Naive thymus-derived CD4-positive, alpha-beta T cell (primary cell): ENCODE data around the gene ZMYM1. TPM values are rescaled to one million over a fixed set of nuclear protein-coding genes. Genes with fewer than 3 reads are reported as not detected.

Source experiments
- ATAC-seq: fragments of 150-1000 bp; cut with Tn5 transposase; 2 replicates; pipeline ENCODE4 v1.10.0; 2021; ENCODE audit warnings: mild to moderate bottlenecking, moderate library complexity
- CTCF ChIA-PET: fragments of 350-600 bp; sonication (Branson Sonifier 250); formaldehyde crosslinking; loops from one replicate; lab custom pipeline; 2021; ENCODE audit warnings: antibody characterized with exemption; lab: Charles Lee
- POLR2A ChIA-PET: fragments of 350-600 bp; sonication (Branson Sonifier 250); formaldehyde crosslinking; loops from one replicate; lab custom pipeline; 2021; ENCODE audit warnings: antibody characterized with exemption, inconsistent platforms; lab: Charles Lee
- DNase-seq, 9 donors: peaks; one replicate each; pipeline versions ENCODE4 v3.0.0 to v3.0.0-alpha.2; 2020 to 2022; ENCODE audit warnings: mixed read lengths in 1 of 9
- H3K27ac ChIP-seq: one replicate; pipeline ENCODE4 v1.7.0; 2013; ENCODE audit warnings: mild to moderate bottlenecking, low read depth, low read length, moderate library complexity
- H3K27me3 ChIP-seq, 2 donors: one replicate each; pipeline ENCODE4 v1.7.0; 2013; ENCODE audit warnings: low read length in 2 of 2, mild to moderate bottlenecking in 2 of 2, moderate library complexity in 2 of 2; ENCODE audit not compliant: control insufficient read depth in 2 of 2, insufficient read depth in 2 of 2
- H3K36me3 ChIP-seq, 3 experiments: 1 replicate in 2 of 3; 2 replicates in 1 of 3; pipeline ENCODE4 v1.7.0; 2013; ENCODE audit warnings: low read length in 3 of 3, mild to moderate bottlenecking in 3 of 3, moderate library complexity in 1 of 3; ENCODE audit not compliant: insufficient read depth in 3 of 3, control insufficient read depth in 2 of 3
- H3K4me1 ChIP-seq, 2 donors: one replicate each; pipeline ENCODE4 v1.7.0; 2013; ENCODE audit warnings: low read length in 2 of 2, mild to moderate bottlenecking in 2 of 2, moderate library complexity in 1 of 2; ENCODE audit not compliant: control insufficient read depth in 2 of 2, insufficient read depth in 2 of 2
- H3K4me3 ChIP-seq: 2 replicates; pipeline ENCODE4 v1.7.0; 2013; ENCODE audit warnings: mild to moderate bottlenecking, low read length
- H3K9me3 ChIP-seq, 3 experiments: 1 replicate in 2 of 3; 2 replicates in 1 of 3; pipeline ENCODE4 v1.7.0; 2013; ENCODE audit warnings: low read length in 3 of 3; ENCODE audit not compliant: control insufficient read depth in 2 of 3
- H3K27ac Mint-ChIP-seq, 9 donors: one replicate each; pipeline ENCODE4 v1.8.0; 2020 to 2022; ENCODE audit warnings: mixed read lengths in 9 of 9, mild to moderate bottlenecking in 8 of 9, moderate library complexity in 5 of 9, inconsistent platforms in 2 of 9
- H3K27me3 Mint-ChIP-seq, 5 donors: one replicate each; pipeline ENCODE4 v1.8.0; 2021 to 2022; ENCODE audit warnings: mixed read lengths in 5 of 5, mild to moderate bottlenecking in 1 of 5
- H3K36me3 Mint-ChIP-seq, 5 donors: one replicate each; pipeline ENCODE4 v1.8.0; 2020 to 2022; ENCODE audit warnings: mixed read lengths in 5 of 5, mild to moderate bottlenecking in 3 of 5, inconsistent platforms in 1 of 5
- H3K4me1 Mint-ChIP-seq, 7 donors: one replicate each; pipeline ENCODE4 v1.8.0; 2020 to 2022; ENCODE audit warnings: mixed read lengths in 7 of 7, mild to moderate bottlenecking in 3 of 7, inconsistent platforms in 1 of 7
- H3K4me3 Mint-ChIP-seq, 10 donors: one replicate each; pipeline ENCODE4 v1.8.0; 2020 to 2022; ENCODE audit warnings: mild to moderate bottlenecking in 10 of 10, mixed read lengths in 10 of 10, moderate library complexity in 6 of 10, inconsistent platforms in 2 of 10
- H3K9me3 Mint-ChIP-seq, 11 donors: one replicate each; pipeline ENCODE4 v1.8.0; 2020 to 2022; ENCODE audit warnings: mixed read lengths in 11 of 11, mild to moderate bottlenecking in 4 of 11, inconsistent platforms in 1 of 11, moderate library complexity in 1 of 11
- intact Hi-C, 2 donors: fragments of 100-400 bp; cut with micrococcal nuclease; formaldehyde crosslinking; loops; one replicate each; pipeline ENCODE4 v1.15.1; 2023
- polyA plus RNA-seq, 2 donors: library from polyadenylated mRNA; unstranded; fragments of 300-500 nt; fragmentation: Illumina TruSeq; gene quantifications; one replicate each; pipeline ENCODE4 v1.2.3, GENCODE V29; 2021
- total RNA-seq, 6 experiments: library from RNA in 5 of 6; stranded (reverse) in 5 of 6; gene quantifications; 1 replicate in 5 of 6; 2 replicates in 1 of 6; pipeline ENCODE4 v1.2.3 and lab custom pipeline; 2021 to 2026

Gene ZMYM1
- total RNA-seq = 10 to 100 TPM; 11.8 to 21.2 (median 13.9) TPM
- polyA plus RNA-seq = 10 to 100 TPM; 15.5 to 18.4 TPM
- 17.9 reads per million, percentile 48 among the genes with 10 or more reads in this experiment for total RNA-seq (lab: John Stamatoyannopoulos, UW)

DNA sequence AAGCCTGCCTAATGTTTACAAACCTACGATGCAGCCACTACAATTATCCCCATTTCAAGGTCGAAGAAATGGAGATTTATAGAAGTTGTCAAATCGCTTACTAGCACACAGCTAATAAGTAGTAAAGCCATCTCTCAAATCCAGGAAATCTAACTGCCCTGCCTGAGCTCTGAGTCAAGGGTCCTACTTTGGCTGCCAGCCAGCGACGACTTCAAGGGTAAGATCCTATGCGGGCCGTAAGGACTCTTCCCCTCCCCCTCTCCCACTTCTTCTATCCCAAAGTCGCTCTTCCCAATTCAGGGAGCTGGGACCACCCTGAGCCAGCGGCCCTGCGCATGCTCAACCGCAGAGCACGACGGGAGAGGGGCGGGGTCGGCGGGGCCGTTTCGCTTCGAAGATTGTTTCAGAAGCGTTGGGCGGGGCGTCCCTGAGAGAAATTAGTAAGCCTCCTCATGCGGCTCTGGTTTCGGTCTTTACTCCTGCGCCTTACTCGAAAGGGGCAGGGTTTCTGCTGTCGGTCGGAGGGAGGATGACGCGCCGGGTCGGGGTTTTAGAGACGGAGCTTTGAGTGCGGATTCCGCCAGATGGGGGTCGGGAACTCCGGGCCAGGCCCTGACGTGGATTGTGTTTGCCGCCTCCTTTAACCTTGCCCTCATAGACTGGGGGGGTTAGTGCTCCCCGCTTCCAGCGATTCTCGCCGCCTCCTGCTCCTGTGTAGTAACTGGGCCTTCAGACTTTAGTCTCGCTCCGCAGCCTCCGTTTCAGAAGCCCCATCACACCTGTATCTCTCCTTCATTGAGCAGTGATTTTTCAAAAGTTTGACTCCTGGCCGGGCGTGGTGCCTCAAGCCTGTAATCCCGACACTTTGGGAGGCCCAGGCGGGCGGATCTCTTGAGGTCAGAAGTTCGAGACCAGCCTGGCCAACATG is at the start of gene ZMYM1:
Gene ZMYM1, plus strand, starts transcription at position 383 of the 928 bp plus-strand sequence. CDS start 14,603 bp downstream, outside the sequence.
- CTCF ChIA-PET = interaction anchor here (0.6 kb wide), 1 partner anchor 774 kb away, joined by 3 read pairs; no protein-coding TSS in a partner anchor
- Histone ChIP-seq H3K36me3 (no peaks in the 10 kb centered on the region), H3K27ac (peak within 1 kb of the TSS; percentile 86), H3K4me3 (peak within 1 kb of the TSS; percentile 72), H3K27me3 (no peaks in the 10 kb centered on the region), H3K4me1 (peaks cover 8 to 11% of the 10 kb centered on the region in 2 donors), H3K9me3 (no peaks in the 10 kb centered on the region)
- peak; percentile 92 for ATAC-seq
- peaks cover 4 to 18% (median 5%) of the 10 kb centered on the region in 5 donors for H3K36me3 Mint-ChIP-seq
- H3K4me3 Mint-ChIP-seq = peak within 1 kb of the TSS; percentile 84 to 100 (median 98)
- intact Hi-C loops = loop anchor here (1.0 to 10.0 kb wide), 6 partner anchors 48 to 220 kb away; partner anchors contain the start of genes ZMYM6 (in 2 of the 2), SFPQ (in 1 of the 2), SMIM12 (in 1 of the 2) and TMEM35B (in 1 of the 2)
- H3K27me3 Mint-ChIP-seq = peaks cover 0 to 17% (median 10%) of the 10 kb centered on the region in 5 donors
- peaks cover 24 to 47% (median 42%) of the 10 kb centered on the region in 7 donors for H3K4me1 Mint-ChIP-seq
- peak; percentile 64 to 87 (median 75) for DNase-seq
- H3K9me3 Mint-ChIP-seq = peaks cover 0 to 12% (median 0%) of the 10 kb centered on the region in 11 donors
- H3K27ac Mint-ChIP-seq = peak within 1 kb of the TSS; percentile 97 to 100 (median 99)
- POLR2A ChIA-PET = interaction anchor here (1.1 to 1.5 kb wide), 4 partner anchors 49 to 114 kb away, joined by 3 to 13 read pairs (median 4); partner anchors contain the start of genes SFPQ and TMEM35B

DNA sequence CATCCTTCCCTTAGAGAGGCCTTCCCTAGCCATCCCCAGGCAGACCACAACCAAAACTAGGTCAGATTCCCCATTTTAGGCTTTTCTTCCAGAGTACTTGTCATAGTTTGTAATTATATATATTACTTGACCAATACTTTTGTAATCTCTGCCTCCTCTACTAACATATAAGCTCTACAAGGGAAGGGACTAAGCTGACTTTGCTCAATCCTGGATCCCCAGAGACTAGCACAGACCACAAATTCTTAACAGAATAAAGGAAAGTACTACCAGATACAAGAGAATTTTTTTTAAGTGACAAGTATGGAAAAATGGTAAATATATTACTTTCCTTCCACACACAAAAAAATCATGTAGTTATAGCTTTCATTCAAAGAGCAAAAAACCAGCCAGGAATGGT is 49.4 kb upstream of the ZMYM1 start:
- Histone ChIP-seq H3K4me3 (no peak overlapping the region), H3K27me3 (no peaks in the 10 kb centered on the region), H3K9me3 (no peaks in the 10 kb centered on the region), H3K36me3 (peaks cover 0 to 8% (median 6%) of the 10 kb centered on the region in 3 experiments), H3K4me1 (peaks cover 15 to 17% of the 10 kb centered on the region in 2 donors), H3K27ac (no peak overlapping the region)
- ChIA-PET POLR2A (interaction anchor here (0.5 to 3.6 kb wide), 8 partner anchors 10 to 163 kb away, joined by 3 to 22 read pairs (median 4); partner anchors contain the start of genes SFPQ, TMEM35B and ZMYM1), CTCF (interaction anchor here (1.3 to 1.4 kb wide), 2 partner anchors 15 to 163 kb away, joined by 3 to 4 read pairs; no protein-coding TSS in a partner anchor)
- DNase-seq (no peak), ATAC-seq (no peak)
- Mint-ChIP-seq H3K27me3 (peaks cover 0 to 2% (median 0%) of the 10 kb centered on the region in 5 donors), H3K9me3 (peaks cover 0 to 14% (median 3%) of the 10 kb centered on the region in 11 donors), H3K4me1 (peaks cover 27 to 60% (median 50%) of the 10 kb centered on the region in 7 donors), H3K36me3 (peaks cover 12 to 30% (median 23%) of the 10 kb centered on the region in 5 donors), H3K27ac (peak overlapping the region in 6 of 9 donors; percentile 1 to 98 (median 56)), H3K4me3 (peak overlapping the region; percentile 87 to 100 (median 98))
- intact Hi-C loops = loop anchor here (2.0 to 10.0 kb wide), 7 partner anchors 163 to 1133 kb away; partner anchors contain the start of genes PSMB2 (in 1 of the 2), SMIM12 (in 1 of the 2) and ZMYM4 (in 1 of the 2)

DNA sequence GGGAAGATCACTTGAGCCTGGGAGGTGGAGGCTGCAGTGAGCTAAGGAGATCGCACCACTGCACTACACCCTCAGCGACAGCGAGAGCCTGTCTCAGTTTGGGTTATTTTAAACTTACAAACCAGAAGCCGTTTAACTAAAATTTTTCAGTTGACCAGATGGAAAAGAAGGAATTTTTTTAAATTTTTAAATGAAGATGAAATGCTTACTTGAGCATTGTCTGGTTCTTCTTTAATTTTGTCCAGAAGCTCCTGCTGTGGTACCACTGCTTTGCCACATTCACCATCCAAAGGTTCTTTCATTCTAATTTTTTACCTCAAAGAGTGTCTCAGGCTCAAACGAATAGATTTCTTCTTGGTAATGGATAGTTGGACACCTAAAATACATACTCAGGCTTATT is 48.8 kb upstream of the ZMYM1 start:
- POLR2A ChIA-PET = interaction anchor here (0.6 to 3.6 kb wide), 7 partner anchors 8 to 163 kb away, joined by 4 to 22 read pairs (median 4); partner anchors contain the start of genes SFPQ, TMEM35B and ZMYM1
- peak overlapping the region; percentile 82 for H3K27ac ChIP-seq
- intact Hi-C loops = loop anchor here (2.0 to 10.0 kb wide), 7 partner anchors 164 to 1132 kb away; partner anchors contain the start of genes PSMB2 (in 1 of the 2), SMIM12 (in 1 of the 2) and ZMYM4 (in 1 of the 2)
- H3K27ac Mint-ChIP-seq = peak overlapping the region; percentile 92 to 99 (median 97)
- no peak for ATAC-seq
- H3K9me3 Mint-ChIP-seq = peaks cover 0 to 14% (median 3%) of the 10 kb centered on the region in 11 donors
- peaks cover 0 to 2% (median 0%) of the 10 kb centered on the region in 5 donors for H3K27me3 Mint-ChIP-seq
- no peaks in the 10 kb centered on the region for H3K27me3 ChIP-seq
- peak overlapping the region; percentile 100 for H3K4me3 ChIP-seq
- H3K4me1 ChIP-seq = peaks cover 15 to 17% of the 10 kb centered on the region in 2 donors
- no peaks in the 10 kb centered on the region for H3K9me3 ChIP-seq
- peak overlapping the region; percentile 87 to 100 (median 98) for H3K4me3 Mint-ChIP-seq
- H3K36me3 ChIP-seq = peaks cover 0 to 8% (median 6%) of the 10 kb centered on the region in 3 experiments
- H3K36me3 Mint-ChIP-seq = peaks cover 12 to 30% (median 23%) of the 10 kb centered on the region in 5 donors
- CTCF ChIA-PET = interaction anchor here (0.9 to 1.5 kb wide), 5 partner anchors 11 to 170 kb away, joined by 3 to 4 read pairs (median 3); partner anchors contain the start of genes SMIM12 and TMEM35B
- DNase-seq = peak in 1 of 9 donors; percentile 0
- peaks cover 27 to 59% (median 49%) of the 10 kb centered on the region in 7 donors for H3K4me1 Mint-ChIP-seq

DNA sequence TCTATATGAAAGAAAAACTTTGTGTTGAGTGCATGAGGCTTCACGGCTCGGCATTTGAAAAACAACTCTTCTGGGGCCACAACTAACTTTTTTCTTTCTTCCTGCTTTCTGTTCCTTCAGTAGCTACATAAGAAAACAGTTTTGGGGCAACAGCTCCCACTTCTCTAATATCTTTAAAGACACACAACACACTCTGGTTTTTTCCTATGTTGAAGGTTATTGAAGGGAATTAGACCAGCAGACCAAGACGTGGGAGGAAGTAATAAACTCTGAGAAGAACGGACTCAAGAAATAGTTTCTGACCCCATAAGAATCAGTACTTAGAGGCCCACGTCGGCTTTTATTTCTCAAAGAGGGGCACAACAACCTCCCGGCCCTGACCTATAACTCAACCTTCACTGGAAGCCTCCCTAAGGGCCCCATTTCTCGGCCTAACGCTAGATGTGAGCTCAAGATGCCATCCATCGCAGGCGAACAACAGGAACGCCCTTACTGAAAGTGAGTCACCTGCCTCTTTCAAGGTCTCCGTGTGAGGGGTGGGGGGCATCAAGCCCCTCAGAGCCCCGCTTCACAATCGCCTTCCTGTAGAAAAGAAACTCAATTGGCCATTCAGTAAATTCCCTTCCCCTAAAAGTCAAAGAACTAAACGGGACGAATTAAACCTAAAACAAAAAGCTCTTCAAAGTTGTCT is 48.3 kb upstream of the ZMYM1 start:
- H3K27ac Mint-ChIP-seq = peak overlapping the region; percentile 92 to 99 (median 97)
- Histone ChIP-seq H3K4me1 (peaks cover 15 to 17% of the 10 kb centered on the region in 2 donors), H3K27ac (peak overlapping the region; percentile 82), H3K9me3 (no peaks in the 10 kb centered on the region), H3K4me3 (peak overlapping the region; percentile 100), H3K27me3 (no peaks in the 10 kb centered on the region), H3K36me3 (peaks cover 0 to 8% (median 6%) of the 10 kb centered on the region in 3 experiments)
- peaks cover 24 to 53% (median 43%) of the 10 kb centered on the region in 7 donors for H3K4me1 Mint-ChIP-seq
- peaks cover 0 to 2% (median 0%) of the 10 kb centered on the region in 5 donors for H3K27me3 Mint-ChIP-seq
- ChIA-PET CTCF (interaction anchor here (0.9 to 1.5 kb wide), 4 partner anchors 11 to 171 kb away, joined by 3 to 4 read pairs (median 4); partner anchors contain the start of genes SMIM12 and TMEM35B), POLR2A (interaction anchor here (1.0 to 3.6 kb wide), 7 partner anchors 9 to 171 kb away, joined by 3 to 22 read pairs (median 4); partner anchors contain the start of genes SFPQ, SMIM12, TMEM35B and ZMYM1)
- peaks cover 12 to 28% (median 19%) of the 10 kb centered on the region in 5 donors for H3K36me3 Mint-ChIP-seq
- DNase-seq (peak in 5 of 9 donors; percentile 4 to 42 (median 7)), ATAC-seq (peak; percentile 36)
- intact Hi-C loops = loop anchor here (1.0 to 10.0 kb wide), 12 partner anchors 46 to 1131 kb away; partner anchors contain the start of genes TMEM35B (in 2 of the 2), ZMYM1 (in 2 of the 2), ZMYM4 (in 2 of the 2) and KIAA0319L (in 1 of the 2)
- H3K4me3 Mint-ChIP-seq = peak overlapping the region; percentile 87 to 100 (median 98)
- H3K9me3 Mint-ChIP-seq = peaks cover 0 to 14% (median 3%) of the 10 kb centered on the region in 11 donors

DNA sequence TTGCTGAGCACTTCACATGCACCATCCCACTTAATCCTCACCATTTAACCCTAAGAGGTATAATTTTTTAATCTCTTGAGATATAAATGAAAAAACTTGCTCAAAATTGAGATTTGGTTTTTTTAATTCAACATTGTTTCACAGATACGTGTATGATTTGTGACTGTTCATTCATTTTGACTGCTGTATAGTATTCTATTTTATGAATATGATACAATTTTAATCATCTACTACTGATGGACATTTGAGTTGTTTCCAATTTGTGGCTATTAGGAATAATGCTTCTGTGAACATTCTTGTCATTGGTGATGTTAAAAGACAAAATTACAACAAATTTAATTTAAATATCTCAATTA is 46.8 kb upstream of the ZMYM1 start:
- CTCF ChIA-PET = interaction anchor here (0.9 kb wide), 1 partner anchor 51 kb away, joined by 7 read pairs; no protein-coding TSS in a partner anchor
- H3K27me3 Mint-ChIP-seq = peaks cover 0 to 2% (median 0%) of the 10 kb centered on the region in 5 donors
- POLR2A ChIA-PET = interaction anchor here (1.7 to 3.6 kb wide), 2 partner anchors 47 to 160 kb away, joined by 7 to 22 read pairs; partner anchors contain the start of genes SFPQ and TMEM35B
- Histone ChIP-seq H3K4me3 (peak overlapping the region; percentile 100), H3K36me3 (peaks cover 0 to 6% (median 0%) of the 10 kb centered on the region in 3 experiments), H3K27ac (no peak overlapping the region), H3K27me3 (no peaks in the 10 kb centered on the region), H3K9me3 (no peaks in the 10 kb centered on the region), H3K4me1 (peaks cover 10 to 15% of the 10 kb centered on the region in 2 donors)
- peaks cover 3 to 19% (median 9%) of the 10 kb centered on the region in 5 donors for H3K36me3 Mint-ChIP-seq
- H3K4me3 Mint-ChIP-seq = peak overlapping the region in 9 of 10 donors; percentile 4 to 100 (median 96)
- H3K27ac Mint-ChIP-seq = peak overlapping the region in 1 of 9 donors; percentile 96
- peaks cover 16 to 41% (median 34%) of the 10 kb centered on the region in 7 donors for H3K4me1 Mint-ChIP-seq
- peaks cover 0 to 14% (median 3%) of the 10 kb centered on the region in 11 donors for H3K9me3 Mint-ChIP-seq
- intact Hi-C loops = loop anchor here (1.0 to 10.0 kb wide), 7 partner anchors 43 to 1130 kb away; partner anchors contain the start of genes PSMB2 (in 1 of the 2), SMIM12 (in 1 of the 2) and ZMYM4 (in 1 of the 2)
- ATAC-seq (no peak), DNase-seq (no peak)
